Heart left ventricle (tissue), 13 donors: ENCODE data around the gene FAM241A.

ENCODE experiments used
- CTCF ChIP-seq, 12 donors: fragments of 200-600 bp; sonication (generic) in 4 of 12; IDR thresholded peaks; one replicate each; pipeline versions ENCODE4 v1.5.0 to v1.8.0; 2018 to 2022; ENCODE audit warnings: antibody characterized with exemption in 12 of 12, mild to moderate bottlenecking in 5 of 12
- POLR2A ChIP-seq, 2 donors: fragments of 450-650 bp; IDR thresholded peaks; one replicate each; pipeline ENCODE4 v1.6.1; 2017; ENCODE audit warnings: antibody characterized with exemption in 2 of 2, mild to moderate bottlenecking in 2 of 2, moderate library complexity in 2 of 2
- donor health status: ischemic (EF 13 %, LVEDD 7.1; RV severe dilation, severe dysfunction).
- donor health status: DM: no; HTN: yes; CAD: no.
- donor health status: DM: no; HTN: no; CAD: no.
- donor health status: ischemic (EF 25% LVEDD 6.9; RV normal size, moderate dysfunction).
- donor health status: ischemic (EF 25% LVEDD 5.7; RV mildly dilated, moderate dysfunction).
- donor health status: ischemic (EF 35%, LVEDD 5.7; RV mildly dilated, moderate dysfunction).
- donor health status: nonischemic (EF 11% LVEDD 7.7; RV severe dilation, severe dysfunction).
- donor health status: DM: yes; HTN: yes; CAD: no.
- donor health status: PGD.
- donor health status: ischemic (EF 29% LVEDD 5.4; RV normal size, mild dysfunction).
- donor health status: nonischemic (EF 23%, LVEDD 6.1; RV moderate dilation, normal function).

GRCh38 chr4:112213091-112213490 is 67.8 kb downstream of the FAM241A start:
- TF ChIP-seq CTCF (IDR thresholded peaks at IDR 0.05) (no peak), POLR2A (IDR thresholded peaks at IDR 0.05) (no peak)
